ENCODE measurements around the gene GPC3.

GPC3 gene

GRCh38 chrX:133601116-133601515, 384.3 kb downstream of the GPC3 start:
- DNase-seq (ENCODE audit: low spot score): no peak

GRCh38 chrX:133600536-133600935, 384.9 kb downstream of the GPC3 start:
- DNase-seq (ENCODE audit: low spot score): no peak

- DNase-seq (ENCODE audit: low spot score): no peak
These were observed 386.6 kb downstream of the GPC3 start for GRCh38 chrX:133598601-133599335.

- DNase-seq (ENCODE audit: low spot score): no peak
These were observed 391.2 kb downstream of the GPC3 start for GRCh38 chrX:133594156-133594555.

DNA sequence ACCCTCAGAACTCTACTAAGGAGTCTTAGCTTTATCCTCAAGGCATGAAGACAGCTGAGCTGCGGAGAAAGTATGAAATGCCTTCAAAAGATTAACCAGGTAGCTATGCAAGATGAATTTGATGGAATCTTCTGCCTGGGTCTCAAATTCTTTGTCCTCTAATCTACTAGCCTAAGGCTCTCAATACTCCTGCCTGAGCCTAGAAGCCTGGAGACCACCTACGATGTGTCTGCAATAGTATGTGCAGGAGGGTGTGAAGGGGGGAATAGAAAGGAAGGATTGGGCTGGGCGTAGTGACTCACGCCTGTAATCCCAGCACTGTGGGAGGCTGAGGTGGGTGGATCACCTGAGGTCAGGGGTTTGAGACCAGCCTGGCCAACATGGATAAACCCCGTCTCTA, 391.9 kb downstream of the GPC3 start:
- DNase-seq (ENCODE audit: low spot score): no peak

DNA sequence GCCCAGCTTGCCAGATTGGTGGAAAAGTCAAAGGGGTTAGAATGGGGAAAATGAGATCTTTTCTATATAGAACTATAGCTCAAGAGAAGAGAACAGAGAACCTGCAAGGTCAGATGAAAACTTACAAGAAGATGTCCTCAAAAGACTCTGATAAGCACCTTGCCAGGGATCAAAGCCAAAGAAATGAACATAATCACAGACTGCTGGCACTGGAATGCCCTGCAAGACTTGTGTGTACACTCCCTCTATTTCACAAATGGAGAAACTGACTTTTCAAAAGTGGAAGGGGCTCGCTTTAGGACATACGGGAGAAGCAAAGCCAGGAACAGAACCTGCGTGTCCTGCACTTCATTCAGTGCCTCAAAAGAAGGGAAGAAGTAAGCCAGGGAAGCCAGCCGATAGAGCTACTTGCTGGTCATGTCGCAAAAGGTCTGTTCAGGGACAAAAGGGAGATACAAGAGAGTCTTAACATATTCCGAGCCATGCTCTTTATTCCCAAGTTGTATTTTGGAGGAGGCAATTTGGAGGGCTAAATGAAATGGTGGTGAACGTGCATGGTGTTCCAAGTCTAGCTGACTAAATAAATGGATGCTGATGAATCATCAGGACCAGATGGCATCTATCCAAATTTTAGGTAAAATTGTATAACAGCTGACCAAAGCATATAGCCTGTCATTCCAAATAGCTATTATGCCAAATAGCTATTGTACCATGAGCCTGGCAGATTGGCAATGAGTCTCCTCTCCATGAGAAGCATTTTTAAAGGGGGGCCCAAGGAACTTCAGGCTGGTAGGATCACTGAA, 394.5 kb downstream of the GPC3 start:
- DNase-seq (ENCODE audit: low spot score): no peak

- DNase-seq (ENCODE audit: low spot score): no peak
These were observed 396.6 kb downstream of the GPC3 start for GRCh38 chrX:133588827-133589226.

GRCh38 chrX:133587818-133588217, 397.6 kb downstream of the GPC3 start:
- no peak for DNase-seq (ENCODE audit: low spot score)

GRCh38 chrX:133587071-133587470, 398.3 kb downstream of the GPC3 start:
- no peak for DNase-seq (ENCODE audit: low spot score)

DNA sequence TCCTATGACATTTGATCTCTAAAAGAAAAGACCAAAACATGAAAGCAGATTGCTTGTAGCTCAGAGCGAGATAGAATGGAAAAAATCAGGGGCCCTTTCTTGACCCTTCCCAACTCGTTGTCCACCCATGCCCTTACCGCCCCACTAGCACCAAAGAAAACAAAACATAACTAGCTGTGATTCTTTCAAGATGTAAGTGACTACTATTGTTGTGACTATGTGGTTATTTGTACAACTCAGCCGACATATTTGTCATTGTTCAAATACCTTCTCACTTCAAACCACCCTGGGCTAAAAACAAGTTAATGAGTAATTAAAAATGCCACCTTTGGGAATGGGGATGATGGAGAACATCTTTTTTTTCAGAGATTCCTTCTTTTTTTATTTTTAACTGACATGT, 399.0 kb downstream of the GPC3 start:
- no peak for DNase-seq (ENCODE audit: low spot score)

DNA sequence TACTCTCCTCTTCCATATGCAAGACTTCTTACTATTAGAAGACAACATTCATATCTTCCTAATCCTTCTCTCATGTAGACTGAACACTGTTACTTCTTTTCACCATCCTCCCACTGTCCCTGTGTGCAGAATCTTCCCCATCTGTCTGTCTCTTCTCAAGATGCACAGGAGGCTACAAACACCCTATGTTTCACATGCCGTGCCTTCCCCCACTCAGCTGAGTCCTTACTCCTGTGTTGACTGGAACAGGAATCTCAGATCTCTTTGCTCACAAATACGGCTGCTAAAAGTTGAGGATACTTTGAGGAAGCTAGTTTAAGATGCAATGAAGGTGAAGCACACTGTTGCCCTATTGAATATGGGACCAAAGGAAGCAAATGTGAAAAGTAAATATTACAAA, 401.6 kb downstream of the GPC3 start:
- DNase-seq (ENCODE audit: low spot score): no peak

DNA sequence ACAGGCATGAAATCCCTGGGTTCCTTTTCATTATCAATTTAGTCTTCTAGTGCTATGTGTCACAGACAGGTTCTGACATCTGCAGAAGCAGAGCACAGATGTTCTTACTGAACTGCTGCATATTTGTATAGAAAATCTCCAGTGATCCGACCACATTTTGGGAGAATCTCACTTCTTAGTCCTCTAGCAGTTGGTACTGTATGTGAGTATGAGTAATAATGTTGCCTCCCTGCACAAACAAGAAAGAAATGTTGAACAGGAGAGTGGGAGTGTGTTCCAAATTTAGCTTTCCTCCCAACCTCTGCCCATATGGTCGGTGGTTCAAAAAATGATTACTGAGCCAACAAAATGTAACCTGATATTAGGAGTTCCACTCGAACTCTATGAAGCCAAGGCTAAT, 404.8 kb downstream of the GPC3 start:
- DNase-seq (ENCODE audit: low spot score): no peak

DNA sequence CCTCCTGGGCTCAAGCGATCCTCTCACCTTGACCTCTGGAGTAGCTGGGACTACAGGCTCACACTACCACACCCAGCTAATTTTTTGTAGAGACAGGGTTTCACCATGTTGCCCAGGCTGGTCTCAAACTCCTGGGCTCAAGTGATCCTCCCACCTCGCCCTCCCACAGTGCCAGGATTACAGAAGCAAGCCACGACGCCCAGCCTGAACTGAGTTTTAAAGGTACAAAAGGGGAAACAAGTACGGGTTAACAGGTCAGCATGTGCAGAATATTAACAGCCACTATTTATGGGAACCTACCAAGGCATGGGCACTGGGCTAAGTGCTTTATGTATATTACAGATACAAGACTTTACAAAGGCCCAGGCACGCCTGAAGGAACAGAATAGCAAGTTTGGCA, 405.8 kb downstream of the GPC3 start:
- no peak for DNase-seq (ENCODE audit: low spot score)

DNA sequence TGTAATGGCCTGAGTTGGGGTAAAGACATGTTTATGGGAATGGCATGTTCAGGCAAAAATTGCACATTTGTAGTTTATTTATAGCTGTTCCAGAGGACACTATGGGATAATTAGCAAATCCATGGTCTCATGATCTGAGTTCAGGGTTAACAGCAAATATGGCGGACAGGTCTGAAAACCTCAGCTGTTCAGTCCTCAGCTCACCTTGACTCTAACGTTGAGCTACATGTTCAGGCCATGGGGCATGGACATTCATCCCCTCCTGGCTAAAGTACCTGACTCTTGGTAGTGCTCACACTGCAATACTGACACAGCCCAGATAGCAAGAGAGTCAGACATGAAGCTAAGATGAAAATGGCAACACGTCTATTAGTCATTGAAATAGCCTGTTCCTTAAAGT, 408.5 kb downstream of the GPC3 start:
- no peak for DNase-seq (ENCODE audit: low spot score)

GRCh38 chrX:133575501-133576136, 409.8 kb downstream of the GPC3 start:
- no peak for DNase-seq (ENCODE audit: low spot score)

DNA sequence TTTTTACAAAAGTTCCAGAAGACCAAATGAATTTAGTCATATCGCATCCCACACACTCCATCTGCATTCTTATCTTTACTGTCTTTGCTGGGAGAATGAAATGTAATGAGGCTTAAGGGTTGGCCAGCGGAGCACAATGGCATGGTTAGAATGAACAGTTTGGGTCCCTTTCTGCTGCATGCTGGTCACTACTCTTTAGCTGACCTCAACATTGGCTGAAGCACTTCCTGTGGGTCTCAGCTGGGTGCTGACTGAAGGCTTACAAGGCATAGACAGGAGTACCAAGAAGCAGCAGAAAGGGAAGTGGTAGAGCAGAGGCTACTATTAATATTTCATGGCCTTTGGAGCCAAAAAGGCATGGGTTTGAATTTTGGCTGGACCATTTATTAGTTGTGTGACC, 410.7 kb downstream of the GPC3 start:
- no peak for DNase-seq (ENCODE audit: low spot score)

DNA sequence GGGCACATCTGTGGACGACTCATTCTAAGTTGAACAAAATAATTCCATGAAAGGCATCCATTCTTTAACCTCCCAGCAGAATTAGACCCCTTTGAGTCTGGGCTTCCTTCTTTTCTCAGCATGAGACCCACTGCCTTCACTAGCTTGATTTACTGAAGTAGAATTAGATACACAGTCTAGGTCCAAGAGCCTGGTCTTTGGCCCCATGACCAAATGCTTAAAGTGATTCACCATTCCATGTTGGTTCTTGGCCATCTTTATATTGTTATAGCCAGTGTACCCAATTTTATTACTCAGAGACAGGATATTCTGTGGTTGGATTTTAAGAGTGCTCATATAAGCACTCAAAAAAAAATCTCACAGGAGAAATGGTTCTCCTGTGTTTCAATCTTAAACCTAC, 414.8 kb downstream of the GPC3 start:
- DNase-seq (ENCODE audit: low spot score): no peak

DNA sequence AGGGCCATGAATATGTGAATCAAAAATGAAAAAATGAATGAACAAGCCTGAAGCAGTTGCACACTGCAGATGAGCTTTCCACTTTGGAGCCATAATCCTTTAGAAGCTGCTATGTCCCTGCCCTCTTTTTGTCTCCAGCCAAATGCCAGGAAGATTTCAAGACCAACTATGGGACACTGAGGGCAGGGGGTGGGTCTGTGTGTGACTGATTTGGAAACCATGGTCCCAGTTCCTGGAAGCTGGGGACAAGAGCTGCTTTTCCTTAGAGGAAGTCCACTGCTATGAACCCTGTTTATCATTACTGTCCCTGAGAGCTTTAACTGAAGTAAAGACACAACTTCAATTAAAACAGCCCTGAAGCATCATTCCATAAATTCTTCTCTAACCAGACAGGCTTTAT, 416.2 kb downstream of the GPC3 start:
- no peak for DNase-seq (ENCODE audit: low spot score)

- no peak for DNase-seq (ENCODE audit: low spot score)
These were observed 417.3 kb downstream of the GPC3 start for GRCh38 chrX:133568109-133568508.

DNA sequence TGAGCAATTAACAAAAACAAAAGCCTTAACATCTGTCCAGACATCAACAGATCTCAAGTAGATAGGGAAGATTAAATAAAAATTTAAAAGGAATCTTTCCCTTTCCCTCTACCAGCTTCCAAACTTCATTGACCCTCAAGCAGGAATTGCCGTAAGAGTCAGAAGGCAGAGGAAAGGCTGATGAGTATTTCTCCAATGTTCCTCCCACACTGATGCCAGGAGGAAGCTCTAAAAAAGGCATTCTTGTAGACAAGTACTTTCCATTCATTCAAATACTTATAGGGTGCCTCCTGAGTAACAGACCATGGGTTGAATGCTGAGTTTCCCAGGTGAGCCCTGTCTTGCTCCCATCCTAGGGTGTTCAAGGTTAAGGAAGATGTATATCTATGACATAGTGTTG, 418.5 kb downstream of the GPC3 start:
- DNase-seq (ENCODE audit: low spot score): no peak

- DNase-seq (ENCODE audit: low spot score): no peak
These were observed 421.7 kb downstream of the GPC3 start for GRCh38 chrX:133563705-133564104.

- no peak for DNase-seq (ENCODE audit: low spot score)
These were observed 424.1 kb downstream of the GPC3 start for GRCh38 chrX:133561251-133561650.

DNA sequence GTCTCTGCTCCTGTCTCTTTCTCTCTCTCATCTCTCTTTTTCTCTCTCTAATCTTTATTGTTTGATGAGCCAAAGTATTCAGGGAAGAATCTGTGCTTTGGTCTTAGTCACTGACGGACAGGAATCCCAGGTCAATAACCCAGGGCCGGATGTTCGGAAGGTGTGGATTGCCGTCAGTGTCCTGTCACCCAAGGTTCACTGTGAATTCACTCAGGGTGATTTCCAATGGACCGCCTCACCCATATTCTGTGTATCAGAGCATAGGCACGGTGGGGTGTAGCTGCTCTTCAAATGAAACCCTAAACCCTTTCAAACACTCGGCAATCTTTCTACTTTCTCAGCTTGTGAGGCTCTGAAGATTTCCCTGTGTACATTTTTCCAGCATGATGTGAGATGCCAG, 425.5 kb downstream of the GPC3 start:
- no peak for DNase-seq (ENCODE audit: low spot score)
